Activated CD8-positive, alpha-beta memory T cell treated with anti-CD3 and anti-CD28 coated beads, Interleukin-2, amount 50 U/mL, for 1 hour (primary cell): ENCODE data around the gene WDR59.
"Not testable (repeated sequence)": the region's sequence is repeated elsewhere in the genome, so short reads cannot be mapped to it uniquely, and the experiment has no call there.

Experiments used
- DNase-seq: peaks from one replicate; pipeline ENCODE4 v3.0.0-alpha.2; 2020; ENCODE audit errors: extremely low read depth

The WDR59 gene

DNA sequence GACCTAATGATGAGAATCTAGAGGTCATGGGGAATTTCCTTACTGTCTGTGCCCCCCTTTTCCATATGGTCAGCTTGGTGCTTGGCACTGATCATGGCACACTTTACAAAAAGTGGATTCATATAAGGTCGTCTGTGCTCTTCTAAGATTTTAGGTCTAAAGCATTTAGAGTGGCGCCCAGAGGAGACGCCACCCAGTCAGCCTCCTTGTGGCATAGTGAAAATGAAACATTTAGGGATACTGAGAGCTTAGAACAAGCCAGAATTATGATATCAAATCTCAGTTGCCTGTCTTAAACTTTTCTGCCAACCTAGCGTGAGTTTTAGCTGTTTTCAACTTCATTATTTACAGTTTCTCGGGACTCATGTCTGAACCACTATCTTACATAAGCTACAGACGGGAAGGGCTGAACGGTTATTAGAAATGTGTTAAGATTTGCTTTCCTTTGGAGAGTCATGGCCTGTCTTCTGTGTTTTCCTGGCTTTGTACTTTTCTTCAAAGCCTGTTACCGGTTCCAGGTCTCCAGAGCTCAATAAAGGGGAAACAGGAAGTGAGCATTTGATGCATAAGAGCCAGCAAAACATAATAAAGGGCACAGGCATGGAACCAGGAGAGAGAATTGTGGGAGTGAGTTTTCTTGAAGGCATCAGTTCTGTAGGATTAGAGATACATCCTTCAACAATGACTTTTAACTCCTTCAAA, 27.6 kb upstream of the WDR59 start:
- DNase-seq: no peak

DNA sequence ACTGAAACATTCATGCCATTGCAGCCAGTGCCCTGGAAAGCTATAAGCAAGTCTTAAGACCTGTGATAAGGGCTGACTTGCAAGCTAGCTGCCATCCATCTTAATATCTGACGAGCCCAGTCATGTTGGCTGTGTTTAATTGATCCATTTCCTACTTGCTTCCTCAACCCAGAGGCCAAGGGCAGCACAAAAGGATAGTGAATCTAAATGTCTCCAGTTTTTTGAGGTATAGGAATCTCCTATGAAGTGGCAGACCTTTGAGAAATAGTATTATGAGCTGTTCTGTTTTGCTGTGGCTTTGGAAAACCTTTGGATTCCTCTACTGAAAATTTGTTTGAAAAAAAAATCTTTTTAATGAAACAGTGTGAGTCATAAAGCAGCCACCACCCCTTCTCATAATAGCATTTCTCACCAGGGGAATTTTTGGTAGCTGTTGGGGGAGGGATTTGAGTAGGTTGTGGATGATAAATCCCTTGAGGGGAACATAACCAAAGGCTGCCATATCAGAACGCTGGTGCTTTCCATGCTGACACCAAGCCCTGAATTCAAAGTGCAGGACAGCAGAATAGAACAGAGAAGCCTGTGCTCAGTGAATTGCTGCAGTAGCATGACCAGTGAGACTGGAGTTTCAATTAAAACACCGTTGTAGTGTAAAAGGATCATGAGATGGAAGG, 26.8 kb upstream of the WDR59 start:
- no peak for DNase-seq

DNA sequence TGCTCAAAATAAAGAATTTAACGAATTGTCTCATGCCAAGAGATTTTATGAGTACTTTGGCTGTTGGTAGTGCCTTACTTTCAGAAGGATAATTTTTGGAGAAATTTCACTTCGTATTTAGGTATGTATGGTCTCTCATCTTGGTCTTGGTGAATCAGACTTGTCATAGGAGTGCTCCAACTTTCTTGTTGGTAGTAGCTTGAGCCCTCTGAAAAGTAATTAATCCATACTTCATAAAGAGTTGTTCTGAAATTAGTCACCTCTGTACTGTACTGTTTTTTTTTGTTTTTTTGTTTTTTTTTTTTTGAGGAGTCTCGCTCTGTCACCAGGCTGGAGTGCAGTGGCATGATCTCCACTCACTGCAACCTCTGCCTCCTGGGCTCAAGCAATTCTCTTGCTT, 25.5 kb upstream of the WDR59 start:
- no peak for DNase-seq

DNA sequence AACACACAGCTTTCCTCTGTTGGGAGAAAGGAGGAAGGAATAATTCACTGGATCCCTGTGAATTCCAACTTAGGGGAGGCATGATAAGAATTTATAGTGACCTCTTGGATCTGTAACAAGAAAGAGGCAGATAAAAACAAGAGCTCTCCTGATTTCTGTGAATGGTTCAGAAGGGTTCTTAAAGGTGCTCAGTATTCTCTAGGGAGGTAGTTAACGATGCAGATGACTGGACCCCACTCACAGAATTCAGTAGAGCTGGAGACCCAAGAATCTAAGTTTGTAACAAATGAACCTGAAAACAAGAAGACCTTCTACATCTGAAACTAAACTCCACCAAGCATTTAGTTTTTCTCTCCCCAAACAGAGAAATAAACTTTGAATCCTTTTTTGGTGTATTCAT, 22.5 kb upstream of the WDR59 start:
- no peak for DNase-seq

DNA sequence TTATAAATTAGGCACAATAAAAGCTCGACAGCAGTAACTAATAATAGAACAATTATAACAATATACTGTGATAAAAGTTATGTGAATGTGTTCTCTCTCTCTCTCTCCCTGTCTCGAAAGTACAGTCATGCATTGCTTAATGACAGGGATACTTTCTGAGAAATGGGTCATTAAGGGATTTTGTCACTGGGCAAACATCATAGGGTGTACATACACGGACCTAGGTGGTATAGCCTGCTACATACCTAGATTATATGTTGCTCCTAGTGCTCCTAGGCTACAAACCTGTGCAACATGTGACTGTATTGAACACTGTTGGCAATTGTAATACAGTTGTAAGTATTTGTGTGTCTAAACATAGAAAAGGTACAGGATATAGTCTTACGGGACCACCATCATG, 20.8 kb upstream of the WDR59 start:
- DNase-seq: no peak

DNA sequence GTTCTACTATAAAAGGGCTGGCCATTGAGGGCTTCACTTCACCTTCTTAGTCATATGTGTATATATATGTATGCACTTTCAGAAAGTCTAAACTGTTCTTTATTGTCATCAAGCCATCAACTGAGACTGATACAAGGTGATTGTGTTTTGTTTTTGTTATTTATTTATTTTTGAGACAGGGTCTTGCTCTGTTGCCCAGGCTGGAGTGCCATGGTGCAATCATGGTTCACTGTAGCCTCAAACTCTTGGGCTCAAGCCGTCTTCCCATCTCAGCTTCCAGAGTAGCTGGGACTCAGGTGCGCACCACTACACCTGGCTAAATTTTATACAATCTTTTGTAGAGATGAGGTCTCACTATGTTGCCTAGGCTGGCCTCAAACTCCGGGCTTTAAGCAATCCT, 19.5 kb upstream of the WDR59 start:
- DNase-seq: no peak

DNA sequence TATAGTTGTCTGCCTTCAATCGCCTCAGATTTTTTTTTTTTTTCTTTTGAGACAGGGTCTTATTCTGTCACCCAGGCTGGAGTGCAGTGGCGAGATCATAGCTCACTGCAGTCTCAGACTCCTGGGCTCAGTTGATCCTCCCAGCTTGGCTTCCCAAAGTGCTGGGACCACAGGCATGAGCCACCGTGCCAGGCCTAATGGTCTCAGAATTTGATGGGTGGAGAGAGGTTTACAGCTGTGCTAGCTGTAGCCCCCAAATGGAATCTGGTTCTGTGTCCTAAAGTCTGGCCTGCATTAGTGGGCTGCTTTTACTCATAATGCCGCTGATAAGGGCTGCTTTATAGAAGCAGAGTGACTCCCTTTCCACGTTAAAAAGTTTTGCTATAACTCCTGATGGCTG, 19.0 kb upstream of the WDR59 start:
- no peak for DNase-seq

DNA sequence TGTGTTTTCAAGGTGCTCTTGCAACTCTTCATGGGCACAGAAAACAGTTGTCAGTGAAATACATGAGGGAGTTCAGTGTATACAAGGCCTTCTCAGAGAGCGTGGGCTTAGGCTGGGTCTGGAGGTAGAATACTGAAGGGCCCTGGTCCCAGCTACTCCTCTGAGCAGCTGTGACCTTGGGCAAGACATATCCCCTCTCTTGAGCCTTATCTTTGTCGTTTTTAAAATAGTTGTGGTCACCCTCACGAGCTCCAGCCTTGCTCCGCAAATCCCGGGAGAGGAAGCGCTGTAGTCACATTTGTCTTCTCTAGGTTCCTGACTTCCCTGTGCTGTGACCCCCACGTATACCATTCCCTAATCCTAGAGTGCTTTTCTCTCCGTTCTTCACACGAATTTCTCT, 17.6 kb upstream of the WDR59 start:
- no peak for DNase-seq

DNA sequence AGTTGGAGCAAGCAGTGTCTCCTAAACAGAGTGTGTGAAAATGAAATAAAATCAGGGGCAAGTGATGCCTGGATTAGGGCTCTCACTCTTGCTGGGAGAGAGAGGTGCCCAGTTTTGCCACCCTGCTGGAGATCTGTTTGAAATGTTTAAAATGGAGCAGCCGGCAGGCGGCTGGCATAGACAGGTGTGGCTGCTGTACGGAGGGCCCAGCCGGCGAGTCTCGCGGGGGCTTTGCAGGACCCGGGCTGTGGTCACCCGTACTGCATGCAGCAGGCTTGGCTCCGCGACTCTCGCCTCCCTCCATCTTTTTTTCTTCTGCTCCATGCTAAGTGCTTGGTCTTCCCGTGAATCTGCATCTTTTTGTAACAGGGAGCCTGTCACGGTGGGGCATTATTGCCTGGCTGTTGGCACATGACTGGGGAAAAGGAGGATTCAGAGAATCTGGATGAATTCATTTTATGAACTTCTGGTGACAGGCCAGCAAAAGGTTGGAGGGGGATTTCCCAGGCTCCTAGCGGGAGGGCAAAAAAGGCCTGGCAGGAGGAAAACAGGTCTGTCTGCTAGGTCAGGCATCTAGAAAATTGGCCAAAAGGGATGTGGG, 15.7 kb upstream of the WDR59 start:
- no peak for DNase-seq

DNA sequence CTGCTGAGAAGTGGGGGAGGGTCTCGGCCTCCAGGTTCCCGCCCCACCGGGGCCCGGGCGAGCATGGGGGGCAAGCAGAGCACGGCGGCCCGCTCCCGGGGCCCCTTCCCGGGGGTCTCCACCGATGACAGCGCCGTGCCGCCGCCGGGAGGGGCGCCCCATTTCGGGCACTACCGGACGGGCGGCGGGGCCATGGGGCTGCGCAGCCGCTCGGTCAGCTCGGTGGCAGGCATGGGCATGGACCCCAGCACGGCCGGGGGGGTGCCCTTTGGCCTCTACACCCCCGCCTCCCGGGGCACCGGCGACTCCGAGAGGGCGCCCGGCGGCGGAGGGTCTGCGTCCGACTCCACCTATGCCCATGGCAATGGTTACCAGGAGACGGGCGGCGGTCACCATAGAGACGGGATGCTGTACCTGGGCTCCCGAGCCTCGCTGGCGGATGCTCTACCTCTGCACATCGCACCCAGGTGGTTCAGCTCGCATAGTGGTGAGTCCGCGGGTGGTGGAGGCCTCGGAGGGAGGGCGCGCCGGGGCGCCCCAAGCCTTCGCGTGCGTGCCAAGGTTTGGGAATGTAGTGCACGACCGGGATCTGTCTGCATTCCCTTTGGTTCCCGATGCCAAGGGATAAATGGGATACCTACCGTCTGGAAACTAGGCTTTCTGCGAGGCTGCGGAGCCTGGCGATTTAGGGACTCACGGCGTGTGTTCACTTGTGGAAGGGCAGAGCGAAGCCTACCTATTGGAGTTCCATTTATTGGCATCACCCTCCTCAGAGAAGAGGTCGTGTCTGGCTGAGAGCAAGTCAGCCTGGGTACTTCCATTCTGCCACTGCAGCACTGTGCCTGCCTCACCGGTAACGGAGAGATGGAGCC, 14.9 kb upstream of the WDR59 start:
- no peak for DNase-seq

DNA sequence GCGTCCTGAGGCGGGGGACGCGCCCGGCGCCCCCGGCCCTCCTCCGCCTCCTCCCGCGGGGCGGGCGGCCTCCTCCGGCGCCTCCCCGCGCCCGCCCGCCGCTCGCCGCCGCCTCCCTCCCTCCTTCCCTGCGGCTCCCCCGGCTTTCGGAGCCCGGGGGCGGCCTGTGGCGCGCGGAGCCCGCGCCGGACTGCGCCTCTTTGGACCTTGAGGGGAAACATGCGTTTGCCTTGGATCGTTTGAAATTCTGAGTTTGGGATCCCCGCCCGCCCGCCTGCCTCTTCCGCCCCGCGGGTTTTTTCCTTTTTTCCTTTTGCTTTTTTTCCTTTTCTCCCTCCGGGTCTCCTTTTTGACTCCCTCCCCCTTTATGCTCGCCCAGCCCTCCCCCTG, 14.3 kb upstream of the WDR59 start:
- DNase-seq: no peak

DNA sequence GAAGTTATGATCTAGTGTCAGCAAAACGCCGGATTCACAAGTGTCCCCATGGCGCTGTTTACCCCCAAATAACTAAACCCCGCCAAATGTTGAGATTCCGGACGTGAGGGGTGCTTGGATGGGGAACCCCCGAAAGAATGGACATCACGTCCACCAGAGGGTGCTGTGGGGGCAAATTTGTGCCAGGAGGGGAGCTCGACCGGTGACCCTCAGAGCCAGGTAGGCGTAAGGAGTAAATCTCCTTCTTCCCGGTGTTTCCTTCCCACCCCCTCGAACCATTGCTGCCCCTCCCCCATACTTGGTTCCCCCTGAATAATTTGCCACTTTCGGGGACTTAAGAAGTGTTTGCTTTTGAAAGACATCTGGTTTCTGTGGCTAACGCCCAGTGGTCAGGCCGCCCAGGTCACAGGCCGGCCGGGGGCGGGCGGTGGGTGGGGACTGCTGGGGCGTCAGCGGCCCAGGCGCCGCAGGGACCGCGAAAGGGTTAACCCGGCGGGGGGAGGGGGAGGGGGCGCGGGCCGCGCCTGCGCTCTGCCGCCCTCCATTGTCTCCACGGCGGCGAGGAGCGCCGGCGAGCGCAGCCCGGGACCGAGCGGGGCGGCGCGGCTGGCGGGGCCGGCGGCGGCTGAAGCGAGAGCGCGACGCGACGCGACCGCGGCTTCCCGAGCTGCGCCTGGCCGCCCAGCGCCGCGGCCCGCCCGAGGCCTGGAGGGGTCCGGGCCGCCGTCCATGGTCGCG, 13.7 kb upstream of the WDR59 start, which contains the start of gene ZNRF1:
Gene ZNRF1 (plus strand): TSS at position 544 of the 738 bp plus-strand sequence. CDS start 648 bp downstream, outside the sequence.
- DNase-seq: peak; percentile 43

DNA sequence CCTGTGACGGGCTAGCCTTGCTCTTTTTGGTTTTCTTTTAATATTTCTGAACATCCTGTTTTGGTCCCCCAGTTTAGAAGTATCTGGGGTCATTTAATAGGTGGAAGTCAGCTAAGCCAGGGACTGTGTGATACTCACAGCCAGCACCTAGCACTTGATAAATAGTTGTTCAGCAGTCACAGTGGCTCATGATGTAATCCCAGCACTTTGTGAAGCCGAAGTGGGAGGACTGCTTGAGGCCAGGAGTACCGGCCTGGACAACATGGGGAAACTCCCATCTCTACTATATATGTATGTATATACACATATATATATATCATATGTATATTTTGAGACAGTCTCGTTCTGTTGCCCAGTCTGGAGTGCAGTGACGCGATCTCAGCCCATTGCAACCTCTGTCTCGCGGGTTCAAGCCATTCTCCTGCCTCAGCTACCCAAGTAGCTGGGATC, 12.1 kb upstream of the WDR59 start:
- no peak for DNase-seq

DNA sequence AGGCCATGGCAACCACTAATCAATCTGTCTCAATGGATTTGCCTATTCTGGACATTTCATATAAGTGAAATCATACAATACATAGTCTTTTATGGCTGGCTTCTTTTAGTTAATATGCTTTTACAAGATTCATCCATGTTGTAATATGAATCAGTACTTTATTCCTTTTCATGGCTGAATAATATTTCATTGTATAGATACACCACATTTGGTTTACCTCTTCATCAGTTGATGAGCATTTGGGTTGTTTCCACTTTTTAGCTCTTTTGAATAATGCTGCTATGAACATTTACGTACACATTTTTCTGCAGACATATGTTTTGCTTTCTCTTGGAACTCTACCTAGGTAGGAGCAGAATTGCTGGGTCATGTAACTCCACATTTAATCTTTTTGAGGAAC, 11.1 kb upstream of the WDR59 start:
- no peak for DNase-seq

DNA sequence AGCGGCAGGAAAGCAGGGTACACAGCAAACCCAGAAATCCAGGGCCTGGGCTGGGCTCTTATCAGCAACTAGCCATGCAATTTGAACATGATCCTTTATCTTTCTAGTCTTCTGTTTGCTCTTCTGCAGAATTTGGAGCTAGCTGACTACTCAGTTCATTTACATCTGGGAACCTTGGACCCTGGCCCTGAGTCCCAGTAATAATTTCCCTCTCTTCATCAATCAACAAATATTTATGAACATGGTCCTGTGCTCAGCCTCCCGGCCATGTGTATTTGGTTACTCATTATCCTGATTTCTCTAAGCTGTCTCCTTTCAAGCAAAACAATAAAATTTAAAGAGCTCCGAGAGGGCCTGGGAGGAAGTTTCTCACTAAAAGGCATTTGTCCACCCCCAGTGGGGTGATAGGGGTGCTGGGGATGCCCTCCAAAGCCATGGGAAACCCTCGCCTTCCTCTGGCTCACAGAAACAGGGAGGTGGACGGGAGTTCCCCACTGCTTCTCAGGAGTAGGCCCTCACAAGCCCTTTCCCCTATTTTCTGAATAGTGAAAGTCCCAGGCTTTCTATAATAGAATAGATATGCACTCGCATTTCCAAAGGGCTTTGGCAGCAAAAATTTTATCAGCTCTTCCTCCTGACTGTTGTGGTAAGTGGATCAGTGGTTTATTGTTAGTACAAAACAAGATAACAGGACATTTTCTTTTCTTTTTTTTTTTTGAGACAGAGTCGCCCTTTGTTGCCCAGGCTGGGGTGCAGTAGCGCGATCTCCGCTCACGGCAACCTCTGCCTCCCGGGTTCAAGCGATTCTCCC, 6.9 kb upstream of the WDR59 start:
- no peak for DNase-seq

DNA sequence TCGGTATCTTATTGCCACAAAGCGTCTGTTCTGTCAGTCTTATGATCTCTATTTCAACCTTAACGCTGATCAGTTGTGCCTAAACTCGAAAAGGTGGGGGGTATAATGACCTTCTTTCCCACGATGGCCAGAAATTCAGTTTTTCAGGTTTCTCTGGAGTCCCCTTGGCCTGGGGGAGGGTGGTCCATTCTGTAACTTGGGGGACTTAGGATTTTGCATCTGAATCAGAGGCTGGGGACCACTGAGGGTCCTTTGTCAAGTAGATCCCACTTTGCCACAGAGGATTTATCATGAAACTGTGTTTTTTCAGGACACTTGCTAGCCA, 6.3 kb upstream of the WDR59 start:
- no peak for DNase-seq

DNA sequence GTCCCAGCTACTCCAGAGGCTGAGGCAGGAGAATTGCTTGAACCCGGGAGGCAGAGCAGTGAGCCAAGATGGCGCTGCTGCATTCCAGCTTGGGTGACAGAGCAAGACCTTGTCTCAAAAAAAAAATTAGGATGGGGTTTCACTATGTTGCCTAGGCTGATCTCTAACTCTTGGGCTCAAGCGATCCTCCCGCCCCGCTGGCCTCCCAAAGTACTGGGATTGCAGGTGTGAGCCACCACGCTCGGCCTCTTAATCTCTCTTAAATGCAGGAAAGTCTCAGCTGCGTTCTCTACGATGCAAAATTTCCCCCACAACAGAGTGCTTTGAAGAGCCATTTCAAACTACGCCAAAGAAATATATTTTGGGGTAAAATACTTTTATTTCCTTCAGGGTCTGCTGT, 5.9 kb upstream of the WDR59 start:
- DNase-seq: no peak

DNA sequence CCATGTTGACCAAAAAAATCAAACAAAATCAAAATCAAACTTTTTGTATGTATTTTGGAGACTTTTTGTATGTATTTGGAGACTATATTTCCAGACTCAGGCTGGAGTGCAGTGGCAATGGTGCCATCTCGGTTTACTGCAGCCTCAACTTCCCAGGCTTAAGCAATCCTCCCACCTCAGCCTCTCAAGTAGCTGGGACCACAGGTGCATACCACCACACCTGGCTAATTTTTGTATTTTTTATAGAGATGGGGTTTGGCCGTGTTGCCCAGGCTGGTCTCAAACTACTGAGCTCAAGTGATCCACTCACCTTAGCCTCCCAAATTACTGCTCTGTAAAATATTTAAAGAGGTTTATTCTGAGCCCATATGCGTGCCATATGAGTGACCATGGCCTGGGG, 4.9 kb upstream of the WDR59 start:
- not testable (repeated sequence) for DNase-seq

DNA sequence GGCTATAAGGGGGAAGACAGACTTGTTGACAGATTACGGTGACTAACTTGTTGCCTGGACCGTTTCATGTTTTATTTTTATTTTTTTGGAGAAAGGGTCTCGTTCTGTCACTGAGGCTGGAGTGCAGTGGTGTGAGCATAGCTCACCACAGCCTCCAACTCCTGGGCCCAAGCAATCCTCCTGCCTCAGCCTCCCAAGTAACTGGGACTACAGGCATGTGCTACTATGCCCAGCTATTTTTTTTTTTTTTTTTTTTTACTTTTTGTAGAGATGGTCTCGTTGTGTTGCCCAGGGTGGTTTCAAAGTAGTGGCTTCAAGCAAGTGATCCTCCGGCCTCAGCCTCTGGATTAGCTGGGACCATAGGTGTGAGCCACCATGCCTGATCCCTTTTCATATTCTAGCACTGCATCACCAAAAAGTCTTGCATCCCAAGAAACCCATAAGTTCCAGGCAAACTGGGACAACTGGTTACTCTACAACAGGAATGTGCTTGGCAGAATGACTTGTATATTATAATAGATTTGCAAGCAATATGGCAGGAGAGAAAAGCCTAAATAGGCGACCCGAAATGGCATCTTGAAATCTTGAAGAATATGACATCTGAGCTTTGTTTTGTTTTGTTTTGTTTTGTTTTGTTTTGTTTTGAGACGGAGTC, 2.2 kb upstream of the WDR59 start:
- no peak for DNase-seq

DNA sequence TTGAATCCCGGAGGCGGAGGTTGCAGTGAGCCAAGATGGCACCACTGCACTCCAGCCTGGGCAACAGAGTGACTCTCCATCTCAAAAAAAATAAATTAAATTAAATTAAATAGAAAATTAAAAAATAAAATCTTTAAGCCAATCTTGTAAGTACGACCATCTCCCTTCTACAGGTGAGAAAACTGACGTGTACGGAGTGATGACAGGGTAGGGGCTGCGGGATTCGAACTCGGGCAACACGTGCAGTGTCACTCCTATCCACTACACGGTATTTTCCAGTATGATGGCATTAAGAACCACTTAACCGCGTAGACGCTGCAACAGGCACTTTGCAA, 762 bp downstream of the WDR59 start:
- DNase-seq: no peak
